MV-4-11 (cell line): Measurements from ENCODE around the gene ZFPM1.

Experiments
- DNase-seq: peaks from one replicate; lab custom pipeline; 2025; lab: John Stamatoyannopoulos, UW

The ZFPM1 gene

DNA sequence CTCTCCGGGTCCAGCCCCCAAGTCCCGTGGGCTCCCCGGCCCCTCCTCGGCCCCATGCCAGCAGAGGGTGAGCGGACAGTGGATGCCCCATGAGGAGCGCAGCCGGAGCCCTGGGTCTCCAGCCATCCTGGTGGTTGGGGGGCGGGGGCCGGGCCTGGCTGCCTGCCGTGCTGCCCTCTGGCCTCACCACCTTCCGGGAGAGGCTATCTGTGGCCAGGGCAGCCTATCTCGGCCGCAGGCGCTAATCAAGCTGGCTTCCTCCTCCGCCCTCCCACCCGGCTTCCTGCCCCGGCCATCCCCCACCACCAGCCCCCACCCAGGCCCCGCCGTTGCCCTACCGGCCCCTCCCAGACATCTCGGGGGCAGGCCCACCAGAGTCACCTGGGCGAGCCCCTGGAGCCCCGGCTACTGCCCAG, 46.8 kb downstream of the ZFPM1 start:
- no peak for DNase-seq

DNA sequence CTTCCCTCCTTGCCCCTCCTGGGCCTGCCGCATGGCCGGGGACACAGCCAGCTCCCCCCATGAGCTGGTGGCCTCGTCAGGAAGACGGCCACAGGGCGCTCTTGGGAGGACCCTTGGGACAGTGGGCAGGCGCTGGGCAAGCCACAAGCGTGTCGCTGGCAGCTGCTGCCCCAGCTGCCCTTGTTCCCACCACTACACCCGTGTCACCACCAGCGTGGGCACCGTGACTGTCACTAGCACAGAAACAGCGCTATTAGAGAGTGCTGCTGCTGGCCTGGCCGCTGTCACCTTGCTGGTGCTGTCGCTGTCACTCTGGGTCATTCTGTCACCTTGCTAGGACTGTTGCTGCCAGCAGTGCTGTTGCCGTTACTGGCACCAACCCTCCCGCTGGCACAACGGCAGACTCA, 47.2 kb downstream of the ZFPM1 start:
- no peak for DNase-seq

DNA sequence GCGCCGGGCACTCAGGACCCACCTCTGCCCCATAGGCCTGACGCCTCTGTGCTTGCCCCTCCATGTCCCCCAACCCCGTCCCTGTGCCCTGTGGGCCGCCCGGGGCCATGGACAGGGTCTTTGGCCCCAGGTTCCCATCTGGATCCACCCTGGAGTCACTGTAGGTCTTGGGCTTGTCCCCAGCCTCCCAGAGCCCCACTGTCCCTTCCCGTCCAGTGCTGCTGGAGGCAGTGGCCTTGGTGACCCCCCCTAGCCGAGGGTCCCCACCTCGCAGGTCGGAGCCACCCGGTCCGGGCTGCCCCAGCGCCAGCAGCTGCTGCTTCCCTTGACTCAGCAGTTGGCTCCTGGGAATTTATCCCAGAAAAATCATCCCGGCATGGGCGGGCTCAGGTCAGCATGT, 49.3 kb downstream of the ZFPM1 start:
- DNase-seq, result no peak

DNA sequence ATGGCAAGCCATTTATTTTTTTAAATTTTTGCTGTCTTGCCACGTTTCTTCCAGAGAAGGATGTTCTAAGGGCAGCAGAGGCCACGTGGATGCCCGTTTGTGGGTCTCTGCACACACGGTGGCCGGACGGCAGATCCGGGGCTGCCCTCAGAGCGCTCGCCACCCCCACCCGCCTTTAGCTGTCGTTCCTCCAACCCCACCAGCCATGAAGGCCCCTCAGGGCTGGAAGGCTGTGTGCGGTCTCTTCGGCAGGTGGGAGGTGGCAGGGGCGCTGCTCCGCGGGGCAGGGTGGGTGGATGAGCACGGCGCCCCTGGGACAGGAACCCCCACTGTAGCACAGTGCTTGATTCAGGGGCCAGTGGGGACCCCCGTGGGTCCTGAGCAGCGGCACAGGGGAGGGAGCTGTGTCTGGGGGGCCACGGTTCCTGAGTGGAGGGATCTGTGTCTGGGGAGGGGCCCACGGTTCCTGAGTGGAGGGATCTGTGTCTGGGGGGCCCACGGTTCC, 49.7 kb downstream of the ZFPM1 start:
- no peak for DNase-seq

DNA sequence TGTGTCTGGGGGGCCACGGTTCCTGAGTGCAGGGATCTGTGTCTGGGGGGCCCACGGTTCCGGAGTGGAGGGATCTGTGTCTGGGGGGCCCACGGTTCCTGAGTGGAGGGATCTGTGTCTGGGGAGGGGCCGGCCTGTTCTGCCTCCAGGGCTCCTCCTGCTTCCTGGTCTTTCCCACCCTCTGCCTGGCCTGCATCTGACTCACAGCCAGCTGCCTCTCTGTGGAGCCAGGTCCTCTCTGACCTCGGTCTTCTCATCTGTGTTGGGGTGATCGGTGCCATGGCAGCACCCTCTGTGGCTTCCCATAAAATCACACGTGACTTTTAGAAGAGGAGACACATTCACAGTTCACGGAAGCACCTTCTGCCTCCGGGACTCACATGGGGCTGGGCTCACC, 50.3 kb downstream of the ZFPM1 start:
- DNase-seq, result no peak

DNA sequence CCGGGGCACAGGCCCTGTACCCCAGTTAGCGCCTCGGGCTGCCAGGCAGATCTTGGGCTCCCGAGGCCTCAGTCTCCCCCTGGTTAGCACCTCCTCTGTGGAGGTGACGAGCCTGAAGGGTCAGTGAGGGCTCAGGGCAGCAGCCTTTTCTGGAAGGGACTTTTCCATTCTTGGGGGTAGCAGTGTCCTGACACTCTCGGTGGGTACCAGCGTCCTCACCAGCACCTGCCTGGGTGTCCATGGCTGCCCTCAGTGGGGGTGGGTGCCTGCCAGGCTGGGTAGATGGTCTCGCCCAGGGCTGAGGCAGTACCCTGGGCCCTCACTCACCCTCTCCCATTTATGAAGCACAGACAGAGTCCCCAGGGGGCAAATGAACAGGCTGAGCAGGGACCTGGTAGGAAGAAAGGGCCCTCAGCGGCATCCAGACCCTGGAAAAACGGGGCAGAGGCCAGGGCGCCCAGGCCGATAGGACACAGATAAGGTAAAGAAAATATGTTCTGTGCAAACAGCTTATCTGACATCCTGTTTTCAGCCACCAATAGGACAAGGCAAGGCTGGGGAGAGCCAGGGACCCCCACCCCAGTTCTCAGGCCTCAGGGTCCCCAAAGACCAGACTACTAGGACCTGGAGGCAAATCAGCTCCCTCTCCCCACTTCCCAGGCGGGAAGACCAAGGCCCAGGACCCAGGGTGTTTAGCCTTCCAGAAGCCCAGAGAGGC, 50.9 kb downstream of the ZFPM1 start:
- DNase-seq, result no peak

DNA sequence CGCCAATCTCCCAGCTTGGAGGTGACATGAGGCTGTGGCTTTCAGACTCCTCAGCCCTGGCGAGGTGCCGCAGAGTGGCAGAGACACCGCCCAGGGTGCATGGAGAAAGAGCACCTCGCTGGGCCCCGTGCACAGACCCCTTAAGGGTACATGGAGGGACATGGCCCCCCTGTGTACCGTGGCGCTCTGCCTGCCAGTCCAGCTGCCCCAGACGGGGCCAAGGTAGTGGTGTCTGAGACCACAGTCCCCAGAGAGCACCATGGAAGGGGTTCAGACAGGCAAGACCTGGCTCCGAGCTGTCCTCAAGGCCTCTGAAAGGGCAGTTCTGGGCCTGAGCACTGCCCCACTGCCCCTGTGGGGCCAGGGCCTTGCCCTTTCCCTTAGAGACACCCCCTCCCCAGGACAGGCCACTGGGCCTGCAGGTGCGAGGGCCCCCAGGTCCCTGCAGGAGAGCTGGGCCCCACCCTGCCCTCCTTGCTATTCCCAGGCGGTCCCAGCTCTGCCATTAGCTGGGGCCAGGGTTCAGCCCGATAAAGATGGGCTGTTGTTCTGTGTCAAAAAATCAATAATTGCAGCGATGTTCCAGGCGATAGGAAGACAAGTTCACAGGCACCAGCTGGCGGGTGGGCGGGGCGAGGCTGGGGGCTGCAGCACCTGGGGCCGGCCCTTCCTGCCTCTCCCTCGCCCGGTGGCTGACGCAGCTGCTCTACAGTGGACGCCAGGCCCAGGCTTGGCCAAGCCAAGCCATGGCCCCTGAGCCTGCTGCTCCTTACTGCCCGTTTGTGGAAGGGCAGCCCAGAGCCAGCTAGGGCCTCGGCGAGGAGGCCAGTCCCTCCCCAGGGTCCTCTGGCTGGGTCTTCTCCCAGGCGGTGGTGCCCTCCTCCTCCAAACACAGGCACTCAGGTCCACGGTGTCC, 51.7 kb downstream of the ZFPM1 start:
- DNase-seq, result no peak

DNA sequence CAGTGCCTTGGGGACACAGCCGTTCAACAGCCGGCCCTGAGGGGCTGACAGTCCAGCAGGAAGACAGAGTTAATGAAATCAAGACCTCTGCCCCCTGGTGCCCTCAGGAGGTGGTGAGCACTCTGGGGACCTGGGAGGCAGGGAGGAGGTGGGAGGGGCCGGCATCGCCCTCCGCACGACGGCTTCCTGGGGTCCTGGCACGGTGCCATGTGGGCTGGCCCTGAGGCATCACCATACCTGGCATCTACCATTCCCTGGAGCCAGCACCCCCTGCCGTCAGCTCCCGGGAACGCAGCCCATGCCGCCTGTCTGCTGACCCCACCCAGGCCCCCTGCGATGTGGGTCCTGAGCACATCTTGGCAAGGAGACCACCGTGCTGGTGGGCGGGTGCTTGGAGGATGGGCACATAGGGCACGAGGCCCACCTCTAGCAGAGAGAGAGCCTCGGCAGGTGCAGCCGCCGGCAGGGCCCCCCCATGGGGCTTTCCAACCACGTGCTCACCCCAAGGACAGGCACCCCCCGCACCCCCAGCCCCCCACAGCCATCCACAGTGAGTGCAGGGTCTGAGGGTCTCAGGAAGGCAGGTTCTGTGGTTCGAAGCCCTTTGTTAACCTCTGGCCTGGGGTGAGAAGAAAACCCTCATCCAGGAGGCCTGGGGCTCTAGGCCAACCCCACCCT, 52.5 kb downstream of the ZFPM1 start:
- DNase-seq, result no peak

DNA sequence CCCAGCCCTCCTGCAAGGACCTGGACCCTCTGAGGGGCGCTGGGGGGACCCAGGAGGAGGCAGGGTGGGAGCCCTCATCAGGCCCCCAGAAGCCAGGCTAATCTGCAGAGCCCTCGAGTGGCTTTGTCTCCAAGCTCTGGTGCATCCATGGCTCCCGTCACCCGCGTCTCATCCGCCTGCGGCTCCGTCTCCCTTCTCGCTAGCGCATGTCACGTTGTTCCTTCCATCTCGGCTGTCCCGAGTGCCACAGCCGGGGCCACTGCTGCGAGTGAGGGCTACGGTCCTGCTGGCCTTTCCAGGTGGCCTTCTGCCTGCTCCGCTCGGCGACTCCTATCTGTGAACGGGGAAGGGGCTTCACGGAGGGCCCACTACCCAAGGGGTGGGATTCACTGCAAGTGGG, 53.6 kb downstream of the ZFPM1 start:
- no peak for DNase-seq

DNA sequence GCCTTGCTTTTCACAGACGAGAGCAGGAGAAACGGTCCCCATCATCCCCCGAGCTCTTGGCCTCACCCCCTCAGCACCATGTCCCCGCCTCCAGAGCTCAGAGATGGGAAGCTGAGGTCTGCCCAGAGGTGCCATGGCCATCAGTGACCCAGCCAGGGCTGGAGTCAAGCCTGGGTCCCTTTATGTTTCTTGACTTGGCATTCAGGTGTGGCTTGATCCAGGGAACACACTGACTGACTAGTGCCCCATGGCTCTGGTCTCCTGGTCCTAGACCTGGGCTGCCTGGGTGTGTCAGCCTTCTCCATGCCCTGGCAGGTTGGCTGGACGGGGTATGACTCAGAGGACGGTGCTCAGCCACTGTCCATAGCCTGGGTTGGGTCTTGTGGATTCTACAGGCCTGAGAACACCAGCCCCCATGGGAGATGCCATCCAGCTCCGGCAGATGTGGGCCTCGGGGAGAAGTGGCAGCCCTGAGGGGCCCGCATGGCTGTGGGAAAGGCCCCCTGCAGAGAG, 54.2 kb downstream of the ZFPM1 start:
- no peak for DNase-seq

DNA sequence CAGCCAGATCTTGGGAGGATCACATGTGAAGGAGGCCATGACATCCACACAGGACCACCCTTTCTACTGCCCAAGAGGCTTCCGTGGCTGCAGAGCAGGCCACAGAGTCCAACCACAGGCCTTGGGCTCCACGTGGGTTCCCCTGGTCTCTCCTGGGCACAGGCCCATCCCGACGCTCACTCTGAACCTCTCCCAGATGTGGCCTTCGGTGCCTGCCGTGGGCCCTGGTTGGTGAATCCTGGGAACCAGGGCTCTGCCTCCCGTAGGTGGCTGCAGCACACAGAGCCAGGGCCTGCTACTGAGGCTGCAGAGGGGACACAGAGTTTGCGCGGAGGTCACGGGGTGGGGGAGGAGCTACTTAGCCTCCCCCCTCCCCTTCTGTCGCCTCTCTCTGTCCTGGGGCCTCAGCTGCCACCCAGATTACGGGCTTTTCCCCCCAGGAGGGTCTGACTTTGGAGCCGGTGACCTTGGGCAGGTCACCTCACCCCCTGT, 55.3 kb downstream of the ZFPM1 start:
- DNase-seq, result no peak

DNA sequence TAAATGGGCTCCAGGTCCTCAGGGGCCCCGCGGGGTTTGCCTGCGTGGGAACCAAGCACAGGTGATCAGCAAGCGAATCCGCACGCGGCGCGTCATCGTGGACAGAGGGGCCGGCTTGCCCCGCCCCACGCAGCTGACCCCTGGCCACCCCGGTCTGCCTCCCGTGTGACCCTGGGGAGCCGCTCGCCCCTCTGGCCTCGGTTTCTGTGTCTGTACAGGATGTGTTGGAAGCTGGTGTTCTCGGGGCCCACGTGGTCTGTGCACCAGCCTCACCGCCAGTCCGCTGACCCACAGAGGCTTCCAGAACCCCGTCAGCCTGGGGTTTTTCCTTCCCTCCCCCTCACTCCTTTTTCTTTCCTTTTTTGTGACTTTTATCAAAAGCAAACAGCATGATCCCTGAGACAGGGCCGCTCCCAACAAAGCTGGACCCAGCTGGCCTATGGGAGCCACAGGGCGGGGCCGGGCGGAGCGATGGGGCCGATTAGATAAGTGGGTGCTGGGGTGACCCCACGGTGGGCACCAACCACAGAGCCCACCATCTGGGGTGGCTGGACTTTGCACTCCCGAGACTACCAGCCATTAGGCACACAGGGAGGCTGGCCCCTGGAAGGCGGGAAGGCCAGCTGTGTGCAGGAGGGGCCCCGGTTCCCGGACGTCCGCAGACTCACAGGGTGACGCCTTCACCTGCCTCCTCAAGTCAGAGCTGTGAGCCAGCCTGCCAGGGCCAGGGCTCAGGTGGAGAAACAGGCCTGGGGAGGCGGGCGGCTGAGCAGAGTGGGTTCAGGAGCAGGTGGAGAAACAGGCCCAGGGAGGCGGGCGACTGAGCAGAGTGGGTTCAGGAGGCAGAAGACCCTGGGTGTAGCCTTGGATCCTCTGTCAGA, 56.0 kb downstream of the ZFPM1 start:
- DNase-seq, result no peak

DNA sequence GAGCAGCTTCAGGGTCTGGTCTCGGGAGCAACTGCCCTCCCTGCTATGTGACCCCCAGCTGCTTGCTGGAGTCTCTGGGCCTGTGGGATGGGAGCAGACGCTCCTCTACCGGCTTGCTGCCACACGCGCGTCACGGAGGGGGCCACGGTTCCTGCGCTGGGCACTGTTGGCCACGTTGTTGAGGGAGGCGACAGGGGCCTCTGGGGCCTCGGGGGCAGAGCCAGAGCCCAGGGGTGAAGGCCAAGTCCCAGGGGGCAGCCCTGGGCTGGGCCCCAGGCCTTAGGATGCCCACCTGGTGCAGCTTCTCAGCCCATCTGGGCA, 56.6 kb downstream of the ZFPM1 start:
- DNase-seq, result no peak

DNA sequence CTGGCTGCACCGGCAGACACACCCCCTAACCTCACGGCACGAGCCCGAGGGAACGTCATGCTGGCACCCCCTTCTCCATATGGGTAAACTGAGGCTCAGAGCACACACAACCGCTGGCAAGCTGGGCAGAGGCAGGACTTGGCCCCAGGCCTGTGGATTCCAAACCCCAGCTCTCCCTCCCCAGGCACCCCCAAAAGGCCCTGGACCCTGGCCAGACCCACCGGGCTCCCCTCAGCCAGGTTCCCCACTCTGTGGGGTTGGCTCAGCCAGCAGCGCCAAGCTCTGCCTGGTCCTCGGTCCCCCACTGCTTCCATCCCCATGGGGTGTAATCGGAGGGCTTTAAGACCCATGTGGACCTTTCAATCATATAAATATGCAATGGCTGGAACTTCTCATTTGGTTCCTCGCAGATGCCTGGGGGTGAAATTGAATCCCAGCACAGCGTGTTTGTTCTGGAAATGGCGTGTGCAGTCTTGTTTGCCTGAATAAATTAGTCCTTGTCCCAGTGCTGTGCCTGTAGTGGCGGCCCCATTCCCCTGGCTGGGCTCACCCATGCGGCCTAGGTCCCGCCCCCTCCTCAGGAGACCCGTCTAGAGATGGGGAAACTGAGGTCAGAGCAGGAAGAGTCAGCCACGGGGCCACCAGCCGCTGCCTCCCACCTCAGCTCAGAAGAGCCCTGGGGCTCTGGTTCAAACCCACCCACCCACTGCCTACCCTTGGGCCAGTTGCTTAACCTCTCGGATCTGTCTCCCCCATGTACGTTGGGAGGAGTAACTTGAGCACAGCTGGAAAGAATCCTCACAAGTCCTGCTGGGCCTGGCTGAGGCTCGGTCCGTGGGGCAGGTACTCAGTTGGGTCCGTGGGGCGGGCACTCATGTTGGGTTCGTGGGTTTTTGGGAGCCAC, 57.3 kb downstream of the ZFPM1 start:
- no peak for DNase-seq

DNA sequence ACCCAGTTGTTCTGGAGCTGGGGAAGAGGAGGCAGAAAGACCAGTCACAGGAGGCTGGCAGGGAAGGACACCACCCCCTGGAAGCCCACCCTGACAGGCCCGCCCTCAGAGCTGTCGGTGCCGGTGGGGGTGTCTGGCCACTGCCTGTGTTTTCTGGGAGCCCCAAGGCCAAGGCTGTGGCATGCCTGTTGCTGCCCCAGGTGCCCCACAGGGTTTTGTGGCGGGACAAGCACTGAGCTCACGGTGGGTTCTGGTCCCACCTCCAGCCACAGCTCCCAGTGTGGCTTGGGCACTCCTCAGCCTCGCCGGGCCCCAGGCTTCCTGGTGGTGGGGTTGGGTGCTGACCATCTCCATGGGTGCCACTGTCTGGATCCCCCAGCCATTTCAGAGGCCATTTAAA, 58.0 kb downstream of the ZFPM1 start:
- DNase-seq, result no peak

DNA sequence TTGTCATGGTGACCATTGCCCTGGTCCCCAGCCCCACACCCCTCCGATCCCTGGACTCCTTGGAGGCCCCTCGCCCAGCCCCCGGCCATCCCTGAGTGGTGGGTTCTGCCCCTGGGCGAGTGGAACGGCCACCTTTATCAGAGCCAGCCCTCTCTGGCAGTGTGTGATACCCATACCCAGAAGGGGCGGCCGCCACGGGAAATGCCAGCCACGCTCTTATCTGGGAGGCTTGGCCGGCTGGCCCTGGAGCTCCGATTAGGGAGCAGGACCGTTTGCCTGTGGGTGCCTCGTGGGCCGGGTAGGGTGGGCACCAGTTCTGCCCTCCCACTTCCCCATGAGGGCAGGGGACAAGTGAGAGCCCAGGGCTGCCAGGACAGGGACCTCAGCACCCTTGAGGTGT, 58.8 kb downstream of the ZFPM1 start:
- no peak for DNase-seq

DNA sequence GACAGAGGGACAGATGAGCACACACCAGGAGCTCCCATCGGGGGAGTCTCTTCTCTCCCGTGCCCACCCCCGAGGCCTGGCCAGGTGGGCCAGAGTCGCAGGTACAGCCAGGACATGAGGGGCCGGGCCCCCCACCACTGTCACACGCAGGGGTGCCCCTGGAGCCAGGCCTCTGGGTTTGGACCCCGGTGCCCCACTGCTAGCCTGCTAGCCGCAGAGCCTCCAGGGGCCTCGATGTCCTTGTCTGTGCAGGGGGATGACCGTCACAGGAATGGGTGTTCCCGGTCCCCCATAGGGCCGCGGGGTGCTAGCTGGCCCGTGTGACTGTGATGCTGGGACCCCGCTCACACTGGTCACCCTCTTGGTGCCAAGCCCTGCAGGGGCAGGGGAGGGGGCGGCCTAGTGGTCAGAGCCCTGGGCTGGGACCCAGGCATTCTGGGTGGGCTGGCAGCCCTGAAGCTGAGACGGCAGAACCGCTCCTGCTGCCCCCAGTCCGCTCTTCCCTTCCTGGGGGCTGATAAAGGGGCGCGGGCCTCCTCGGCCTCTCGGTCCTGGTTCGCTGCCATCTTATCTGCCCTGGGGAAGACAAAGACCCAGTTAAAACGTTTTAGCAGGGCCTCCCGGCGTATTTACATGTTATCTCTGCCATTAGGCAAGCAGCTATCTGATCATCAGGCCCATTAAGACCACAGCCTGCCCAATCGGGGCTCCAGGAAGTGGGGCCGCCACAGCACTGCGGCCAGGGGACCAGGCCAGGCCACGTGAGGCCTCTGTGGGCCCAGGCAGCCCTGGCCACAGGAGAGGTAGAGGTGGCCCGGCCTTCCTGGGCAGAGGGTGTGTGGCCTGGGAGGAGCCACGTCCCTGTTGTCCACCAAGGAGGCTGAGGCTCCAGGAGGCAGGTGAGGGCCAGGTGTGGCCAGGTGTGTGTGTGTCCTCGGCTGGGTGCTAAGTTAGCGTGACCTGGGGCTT, 59.9 kb downstream of the ZFPM1 start:
- DNase-seq, result no peak

DNA sequence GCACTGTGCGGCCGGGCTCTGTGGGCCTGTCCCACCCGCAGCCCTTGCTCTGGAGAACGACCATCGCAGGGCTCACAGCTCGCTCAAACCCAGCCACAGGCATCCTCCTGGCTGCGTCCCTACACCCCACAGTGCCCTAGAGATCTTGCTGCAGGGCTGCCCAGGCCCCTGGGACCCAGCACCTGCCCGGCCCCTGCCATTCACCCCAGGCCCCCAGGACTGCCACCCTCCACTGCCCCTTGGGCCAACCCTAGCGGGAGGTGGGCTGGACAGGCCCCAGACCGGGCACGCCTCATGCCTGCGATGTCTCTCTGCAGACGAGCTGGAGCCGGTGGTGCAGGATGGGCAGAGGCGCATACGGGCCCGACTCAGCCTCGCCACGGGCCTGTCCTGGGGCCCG, 61.0 kb downstream of the ZFPM1 start:
- no peak for DNase-seq
